ENCODE results near the gene POLD1.
A peak's percentile ranks its signal among the peaks of the same experiment; 100 is the strongest.

- TF ChIP-seq CTCF (IDR thresholded peaks at IDR 0.05; ENCODE audit: low read depth, low read length, poor library complexity, severe bottlenecking) (peak; percentile 46), EZH2phosphoT487 (IDR thresholded peaks at IDR 0.05; ENCODE audit: borderline replicate concordance, low read length) (no peak)
Measured at GRCh38 chr19:50401605-50402450, 17.7 kb downstream of the POLD1 start.
